Keratinocyte (primary cell): ENCODE results near the gene SORBS1.

ENCODE experiments used
- CTCF ChIP-seq, 3 experiments: IDR thresholded peaks in 1 of 3; conservative IDR thresholded peaks in 1 of 3; optimal IDR thresholded peaks in 1 of 3; 2 replicates in 2 of 3; 3 replicates in 1 of 3; pipeline versions ENCODE3 to v1.5.1; 2011; ENCODE audit warnings: low read length in 3 of 3, mild to moderate bottlenecking in 3 of 3, moderate library complexity in 2 of 3, control low read depth in 1 of 3, inconsistent platforms in 1 of 3; ENCODE audit not compliant: insufficient read depth in 2 of 3; ENCODE audit errors: extremely low read depth in 1 of 3
- EZH2 ChIP-seq: IDR thresholded peaks from one replicate; pipeline ENCODE4 v1.6.1; 2012; ENCODE audit warnings: inconsistent platforms, mild to moderate bottlenecking, low read length, moderate library complexity

DNA sequence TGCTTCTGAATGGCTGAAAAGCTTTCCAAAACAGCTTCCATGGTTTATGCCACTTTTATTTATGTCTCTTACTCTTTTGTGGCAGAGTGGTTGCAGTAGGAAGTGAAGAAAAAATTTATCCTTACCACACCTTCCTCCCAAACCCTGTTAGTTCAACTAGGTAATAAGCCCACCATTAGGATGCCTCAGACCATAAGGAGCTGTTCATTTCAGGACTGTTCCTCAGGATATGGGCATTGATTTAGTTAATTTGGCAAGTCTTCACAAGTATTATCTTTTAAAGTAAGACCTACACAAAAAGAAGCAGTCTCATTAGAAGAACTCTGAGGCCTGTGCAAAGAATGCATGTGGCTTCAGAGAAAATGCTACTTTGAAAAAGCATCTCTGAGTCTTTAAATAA lies 187.5 kb downstream of the SORBS1 start:
- TF ChIP-seq CTCF (optimal IDR thresholded peaks at IDR 0.05 in 1 of 3, IDR thresholded peaks at IDR 0.05 in 1 of 3, conservative IDR thresholded peaks at IDR 0.05 in 1 of 3; ENCODE audit: extremely low read depth in 1 of 3, insufficient read depth in 2 of 3, low read length in 3 of 3) (no peak), EZH2 (no peak)
